ENCODE data around the gene ALDH4A1.
"Not testable (repeated sequence)": the region's sequence is repeated elsewhere in the genome, so short reads cannot be mapped to it uniquely, and the experiment has no call there.

ALDH4A1 gene

GRCh38 chr1:18847723-18848122 is 54.6 kb downstream of the ALDH4A1 start:
- DNase-seq = not testable (repeated sequence)

GRCh38 chr1:18840145-18840544 is 62.2 kb downstream of the ALDH4A1 start:
- no peak for DNase-seq

GRCh38 chr1:18836654-18837053 is 65.7 kb downstream of the ALDH4A1 start:
- DNase-seq = no peak

- not testable (repeated sequence) for DNase-seq
Observed at GRCh38 chr1:18832319-18832718, 70.0 kb downstream of the ALDH4A1 start.

- DNase-seq = no peak
Observed at GRCh38 chr1:18831656-18832055, 70.7 kb downstream of the ALDH4A1 start.

GRCh38 chr1:18830596-18830995 is 71.8 kb downstream of the ALDH4A1 start:
- no peak for DNase-seq

DNA sequence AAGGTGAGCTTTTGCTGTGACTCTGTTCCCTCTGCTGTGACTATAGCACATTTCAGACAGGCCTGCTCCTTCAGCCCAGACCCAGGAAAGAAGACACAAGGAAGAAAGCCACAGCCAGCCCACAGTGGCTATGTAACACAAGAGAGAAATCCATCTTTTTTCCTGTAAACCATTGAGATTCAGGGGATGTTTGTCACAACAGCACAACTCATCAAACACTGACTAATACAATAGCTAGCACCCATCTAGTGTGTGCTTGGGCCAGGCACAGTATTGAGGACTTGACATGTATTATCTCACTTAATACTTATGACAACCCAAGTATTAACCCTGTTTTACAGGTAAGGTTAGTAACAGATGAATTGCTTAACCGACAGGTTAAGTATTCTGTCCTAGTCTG is 72.7 kb downstream of the ALDH4A1 start:
- no peak for DNase-seq

DNA sequence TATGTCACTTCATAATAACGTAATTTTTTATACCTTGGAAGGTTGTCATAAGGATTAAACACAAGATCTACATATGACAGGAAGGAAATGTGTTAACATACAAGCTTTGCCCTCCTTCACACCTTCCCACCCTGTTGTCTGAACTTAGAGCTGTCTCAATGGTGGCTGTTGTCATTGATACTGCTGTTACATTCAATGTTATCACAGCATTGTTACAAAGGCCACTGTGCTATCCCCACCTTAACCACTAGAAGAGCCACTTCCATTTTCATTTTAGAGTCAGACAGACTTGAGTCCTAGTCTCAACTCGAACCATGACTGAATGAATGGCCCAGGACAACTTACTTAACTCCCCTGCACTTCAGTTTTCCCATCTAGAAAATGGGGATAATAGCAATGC is 74.1 kb downstream of the ALDH4A1 start:
- no peak for DNase-seq

GRCh38 chr1:18823438-18823837 is 78.9 kb downstream of the ALDH4A1 start:
- DNase-seq = no peak
